Measurements from ENCODE around the gene KRTAP10-4.

Gene KRTAP10-4

DNA sequence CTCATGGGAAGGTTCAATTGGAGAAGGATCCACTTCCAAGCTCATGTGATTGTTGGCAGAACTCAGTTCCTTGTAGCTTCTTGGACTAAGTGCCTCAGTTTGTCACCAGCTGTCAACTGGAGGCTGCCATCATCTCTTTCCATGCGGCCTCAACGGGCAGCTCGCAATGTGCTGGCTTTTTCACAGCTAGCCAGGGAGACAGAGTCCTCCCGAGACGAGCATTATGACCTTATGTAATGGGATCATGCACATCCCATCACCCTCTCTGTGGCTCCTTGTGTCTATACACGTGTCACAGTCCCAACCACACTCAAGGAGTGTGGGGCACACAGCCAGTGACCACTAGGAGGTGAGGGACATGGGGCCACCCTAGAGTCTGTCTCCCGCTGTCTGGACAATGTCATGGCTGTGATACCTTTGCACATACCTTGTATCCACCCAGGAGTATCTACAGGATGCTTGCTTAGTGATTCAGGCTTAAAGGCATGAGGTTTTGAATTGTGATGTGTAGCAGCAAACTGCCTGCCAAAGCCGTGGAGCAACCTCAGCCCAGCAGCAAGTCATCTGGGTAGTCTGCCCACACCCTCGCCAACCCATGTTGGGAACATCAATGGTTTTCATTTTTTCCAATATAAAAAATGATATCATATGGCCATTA lies 22.7 kb downstream of the KRTAP10-4 start:
- TF ChIP-seq, protein P1, sequence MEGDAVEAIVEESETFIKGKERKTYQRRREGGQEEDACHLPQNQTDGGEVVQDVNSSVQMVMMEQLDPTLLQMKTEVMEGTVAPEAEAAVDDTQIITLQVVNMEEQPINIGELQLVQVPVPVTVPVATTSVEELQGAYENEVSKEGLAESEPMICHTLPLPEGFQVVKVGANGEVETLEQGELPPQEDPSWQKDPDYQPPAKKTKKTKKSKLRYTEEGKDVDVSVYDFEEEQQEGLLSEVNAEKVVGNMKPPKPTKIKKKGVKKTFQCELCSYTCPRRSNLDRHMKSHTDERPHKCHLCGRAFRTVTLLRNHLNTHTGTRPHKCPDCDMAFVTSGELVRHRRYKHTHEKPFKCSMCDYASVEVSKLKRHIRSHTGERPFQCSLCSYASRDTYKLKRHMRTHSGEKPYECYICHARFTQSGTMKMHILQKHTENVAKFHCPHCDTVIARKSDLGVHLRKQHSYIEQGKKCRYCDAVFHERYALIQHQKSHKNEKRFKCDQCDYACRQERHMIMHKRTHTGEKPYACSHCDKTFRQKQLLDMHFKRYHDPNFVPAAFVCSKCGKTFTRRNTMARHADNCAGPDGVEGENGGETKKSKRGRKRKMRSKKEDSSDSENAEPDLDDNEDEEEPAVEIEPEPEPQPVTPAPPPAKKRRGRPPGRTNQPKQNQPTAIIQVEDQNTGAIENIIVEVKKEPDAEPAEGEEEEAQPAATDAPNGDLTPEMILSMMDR (conservative IDR thresholded peaks at IDR 0.05), result no peak
- TF ChIP-seq ZFX (IDR thresholded peaks at IDR 0.05), result no peak
- no peak overlapping the region for H3K27ac ChIP-seq

DNA sequence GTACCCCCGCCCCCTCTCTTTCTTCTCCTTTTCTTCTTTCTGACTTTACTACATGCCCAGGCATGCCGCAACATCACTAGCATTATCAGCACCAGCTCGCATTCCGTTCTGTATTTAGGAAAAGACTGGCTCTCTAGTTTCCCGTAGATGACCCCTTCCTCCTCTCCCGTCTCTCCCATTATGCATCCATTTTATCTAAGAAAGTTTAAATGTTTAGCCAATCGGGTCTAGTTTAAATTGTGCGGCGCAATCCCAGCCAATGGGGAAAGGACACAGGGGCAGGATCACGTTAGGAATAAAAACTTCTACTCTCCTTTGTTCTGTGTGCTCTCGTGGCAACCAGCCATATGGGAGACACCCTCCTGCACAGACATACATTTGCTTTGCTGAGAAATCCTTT lies 24.5 kb downstream of the KRTAP10-4 start:
- TF ChIP-seq ZFX (IDR thresholded peaks at IDR 0.05), result no peak
- TF ChIP-seq, protein P1 (conservative IDR thresholded peaks at IDR 0.05), result no peak
- no peak overlapping the region for H3K27ac ChIP-seq

DNA sequence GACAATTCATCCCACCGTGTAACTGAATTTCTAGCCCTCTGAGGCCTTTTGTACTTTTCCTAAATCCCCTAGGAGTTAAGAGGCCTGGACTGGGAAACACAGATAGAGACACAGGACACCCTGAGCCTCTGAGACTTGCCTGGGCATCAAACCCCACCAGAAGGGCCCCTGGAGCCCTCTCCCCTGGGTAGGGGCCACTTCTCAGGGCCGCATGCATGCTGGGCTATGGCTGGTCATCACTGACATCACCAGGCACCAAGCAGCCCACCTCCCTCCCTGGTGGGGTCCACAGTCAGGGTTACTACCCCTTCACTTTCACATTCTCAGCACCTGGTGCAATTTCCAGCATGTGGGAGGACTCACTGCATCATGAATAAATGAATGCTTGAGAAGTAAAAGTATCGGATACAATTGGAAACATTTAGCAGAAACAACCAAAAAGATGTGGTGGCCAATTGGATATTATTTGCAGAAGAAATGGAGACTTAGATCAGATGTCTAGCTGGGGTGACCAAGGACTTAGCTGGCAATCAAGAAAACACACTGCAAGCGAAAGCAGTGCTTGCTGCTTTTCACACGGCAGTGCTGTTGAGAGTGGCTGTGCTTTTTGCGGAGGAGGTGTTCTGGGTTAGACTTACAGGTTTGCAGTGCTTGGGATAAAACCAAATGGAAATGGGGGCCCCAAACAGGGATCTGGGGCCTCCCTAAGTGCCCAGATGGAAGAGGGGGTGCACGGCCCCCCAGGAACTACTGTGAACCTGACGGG lies 25.9 kb downstream of the KRTAP10-4 start:
- H3K27ac ChIP-seq, result no peak overlapping the region; the same call in 1 of the 2 replicates
- TF ChIP-seq ZFX (IDR thresholded peaks at IDR 0.05), result no peak
- TF ChIP-seq, protein P1 (conservative IDR thresholded peaks at IDR 0.05), result no peak

DNA sequence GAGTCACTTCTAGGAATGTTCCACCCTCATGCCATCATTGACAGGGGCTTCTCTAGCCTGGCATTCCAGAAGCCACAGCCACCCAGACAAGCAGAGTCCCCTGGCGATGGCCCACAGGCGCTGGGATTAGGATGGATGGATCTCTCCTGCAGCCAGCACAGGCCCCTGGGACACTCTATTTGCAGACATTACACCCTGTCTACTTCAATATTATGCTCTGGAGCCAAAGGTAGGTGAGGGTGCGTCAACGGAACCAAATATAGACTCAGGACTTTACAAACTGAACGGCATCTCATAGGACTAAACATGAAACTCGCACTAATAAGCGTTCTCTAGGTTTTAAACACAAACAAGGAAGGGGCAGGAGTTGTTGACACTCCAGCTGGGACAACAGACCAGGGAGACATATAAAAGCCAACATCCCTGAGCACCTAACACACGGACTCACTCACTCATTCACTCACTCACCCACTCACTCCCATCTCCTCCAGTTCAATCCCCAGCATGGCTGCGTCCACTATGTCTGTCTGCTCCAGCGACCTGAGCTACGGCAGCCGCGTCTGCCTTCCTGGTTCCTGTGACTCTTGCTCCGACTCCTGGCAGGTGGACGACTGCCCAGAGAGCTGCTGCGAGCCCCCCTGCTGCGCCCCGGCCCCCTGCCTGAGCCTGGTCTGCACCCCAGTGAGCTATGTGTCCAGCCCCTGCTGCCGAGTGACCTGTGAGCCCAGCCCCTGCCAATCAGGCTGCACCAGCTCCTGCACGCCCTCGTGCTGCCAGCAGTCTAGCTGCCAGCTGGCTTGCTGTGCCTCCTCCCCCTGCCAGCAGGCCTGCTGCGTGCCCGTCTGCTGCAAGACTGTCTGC lies 26.8 kb downstream of the KRTAP10-4 start, which contains the start of gene KRTAP10-7:
Gene KRTAP10-7, plus strand, starts transcription at position 480 of the 861 bp plus-strand sequence. Its CDS starts 25 bp downstream, at position 505.
- H3K27ac ChIP-seq, result peak within 1 kb of the TSS; percentile 57

DNA sequence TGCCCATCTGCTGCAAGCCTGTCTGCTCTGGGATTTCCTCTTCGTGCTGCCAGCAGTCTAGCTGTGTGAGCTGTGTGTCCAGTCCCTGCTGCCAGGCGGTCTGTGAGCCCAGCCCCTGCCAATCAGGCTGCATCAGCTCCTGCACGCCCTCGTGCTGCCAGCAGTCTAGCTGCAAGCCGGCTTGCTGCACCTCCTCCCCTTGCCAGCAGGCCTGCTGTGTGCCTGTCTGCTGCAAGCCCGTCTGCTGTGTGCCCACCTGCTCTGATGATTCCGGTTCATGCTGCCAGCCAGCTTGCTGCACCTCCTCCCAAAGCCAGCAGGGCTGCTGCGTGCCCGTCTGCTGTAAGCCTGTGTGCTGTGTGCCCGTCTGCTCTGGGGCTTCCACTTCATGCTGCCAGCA lies 27.6 kb downstream of the KRTAP10-4 start:
- H3K27ac ChIP-seq, result peak overlapping the region; percentile 57
- TF ChIP-seq, protein P1 (conservative IDR thresholded peaks at IDR 0.05), result peak; percentile 45

DNA sequence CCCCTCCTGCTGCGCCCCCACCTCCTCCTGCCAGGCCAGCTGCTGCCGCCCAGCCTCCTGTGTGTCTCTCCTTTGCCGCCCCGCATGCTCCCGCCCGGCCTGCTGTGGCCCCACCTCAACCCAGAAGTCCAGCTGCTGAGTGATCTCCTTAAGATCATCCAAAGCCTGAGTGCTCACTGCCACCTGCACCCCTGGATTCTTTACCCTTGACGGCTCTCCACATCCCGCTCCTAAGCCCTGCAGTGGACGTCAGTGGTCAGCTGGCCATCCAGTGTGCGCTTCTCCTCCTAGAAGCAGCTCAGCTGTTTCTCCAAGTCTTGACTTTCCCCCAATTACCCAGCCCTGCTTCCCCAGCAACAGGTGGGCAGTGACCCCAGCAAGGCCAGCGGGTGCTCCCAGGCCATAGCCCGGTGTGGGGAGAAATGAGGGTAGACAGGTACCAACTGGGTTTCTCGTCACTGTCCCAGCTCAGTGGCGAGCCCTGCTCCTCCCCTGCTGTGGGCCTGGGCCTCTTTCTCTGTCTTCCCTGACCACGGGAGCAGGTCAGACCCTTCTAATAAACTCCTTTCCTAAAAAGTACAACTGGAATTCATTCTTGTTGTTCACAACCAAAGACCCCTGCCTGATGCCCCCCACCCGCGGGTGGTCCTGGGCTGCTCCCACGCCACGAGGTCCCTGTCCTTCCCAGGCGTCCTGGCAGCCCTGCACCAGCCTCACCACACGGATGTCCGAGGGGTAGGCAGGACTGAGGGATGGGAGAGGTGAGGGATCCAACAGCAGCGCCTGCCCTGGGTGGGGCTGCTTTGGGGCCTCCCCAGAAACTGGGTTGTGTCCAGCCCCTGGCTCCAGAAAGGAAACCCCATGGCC lies 28.3 kb downstream of the KRTAP10-4 start:
- peak overlapping the region; percentile 57 for H3K27ac ChIP-seq
- TF ChIP-seq, protein P1 (conservative IDR thresholded peaks at IDR 0.05), result no peak
- TF ChIP-seq ZFX (IDR thresholded peaks at IDR 0.05), result no peak

DNA sequence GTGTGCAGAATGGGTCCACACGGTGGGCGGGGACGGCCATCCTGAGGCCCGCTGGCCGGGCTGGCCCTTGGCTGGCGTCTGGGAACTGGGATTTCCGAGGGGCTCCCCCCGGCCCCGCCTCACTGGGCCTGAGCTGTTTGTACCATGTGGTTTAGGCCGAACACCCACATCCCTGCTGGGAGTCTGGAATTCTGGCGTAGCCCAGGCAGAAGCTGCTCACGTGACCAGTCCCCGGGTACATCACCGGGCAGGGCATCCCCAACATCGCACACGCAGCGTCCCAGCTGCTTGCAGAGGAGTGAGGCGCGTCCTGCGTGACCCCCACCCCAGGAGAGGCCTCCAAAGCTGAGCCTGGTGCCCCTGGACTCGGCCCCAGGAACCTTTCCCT lies 28.9 kb downstream of the KRTAP10-4 start:
- H3K27ac ChIP-seq, result no peak overlapping the region
- TF ChIP-seq ZFX (IDR thresholded peaks at IDR 0.05), result no peak
- TF ChIP-seq, protein P1 (conservative IDR thresholded peaks at IDR 0.05), result no peak
